ENCODE measurements around the gene TNFRSF12A.

DNA sequence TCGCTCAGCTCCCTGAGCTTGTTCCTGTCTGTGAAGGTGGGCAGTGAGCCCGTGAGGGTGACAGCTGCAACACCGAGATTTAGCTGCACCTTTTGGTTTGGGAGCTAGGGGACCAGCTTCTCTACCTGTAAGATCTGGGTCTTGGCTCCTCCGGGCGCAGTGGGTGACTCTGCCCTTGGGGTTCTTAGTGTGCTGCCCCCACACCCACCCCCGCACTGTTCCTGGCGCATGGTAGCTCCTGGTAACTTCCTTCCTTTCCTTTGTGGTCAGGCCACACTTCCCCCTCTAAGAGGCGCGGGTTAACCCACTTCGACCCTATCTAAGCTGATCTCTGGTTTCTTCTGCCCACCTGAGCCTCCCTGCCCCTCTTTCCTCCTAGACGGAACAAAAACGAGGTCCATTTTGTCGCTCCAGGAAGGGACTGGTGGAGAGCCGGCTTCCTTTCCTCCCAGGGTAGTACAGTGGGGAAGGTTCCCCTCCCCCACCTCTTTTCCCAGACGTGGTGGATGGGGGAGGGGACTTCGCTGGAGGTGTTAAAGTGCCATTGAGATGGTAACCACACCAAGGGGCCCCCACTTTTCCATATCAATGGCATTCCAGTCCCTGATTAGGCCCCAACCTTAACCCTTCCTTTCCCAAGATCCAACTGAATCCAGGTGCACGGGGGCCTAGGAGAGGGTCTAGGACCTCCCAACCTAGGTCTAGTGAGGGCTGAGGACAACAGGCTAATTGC lies 12.0 kb upstream of the TNFRSF12A start:
- TF ChIP-seq, protein P1, sequence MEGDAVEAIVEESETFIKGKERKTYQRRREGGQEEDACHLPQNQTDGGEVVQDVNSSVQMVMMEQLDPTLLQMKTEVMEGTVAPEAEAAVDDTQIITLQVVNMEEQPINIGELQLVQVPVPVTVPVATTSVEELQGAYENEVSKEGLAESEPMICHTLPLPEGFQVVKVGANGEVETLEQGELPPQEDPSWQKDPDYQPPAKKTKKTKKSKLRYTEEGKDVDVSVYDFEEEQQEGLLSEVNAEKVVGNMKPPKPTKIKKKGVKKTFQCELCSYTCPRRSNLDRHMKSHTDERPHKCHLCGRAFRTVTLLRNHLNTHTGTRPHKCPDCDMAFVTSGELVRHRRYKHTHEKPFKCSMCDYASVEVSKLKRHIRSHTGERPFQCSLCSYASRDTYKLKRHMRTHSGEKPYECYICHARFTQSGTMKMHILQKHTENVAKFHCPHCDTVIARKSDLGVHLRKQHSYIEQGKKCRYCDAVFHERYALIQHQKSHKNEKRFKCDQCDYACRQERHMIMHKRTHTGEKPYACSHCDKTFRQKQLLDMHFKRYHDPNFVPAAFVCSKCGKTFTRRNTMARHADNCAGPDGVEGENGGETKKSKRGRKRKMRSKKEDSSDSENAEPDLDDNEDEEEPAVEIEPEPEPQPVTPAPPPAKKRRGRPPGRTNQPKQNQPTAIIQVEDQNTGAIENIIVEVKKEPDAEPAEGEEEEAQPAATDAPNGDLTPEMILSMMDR (IDR thresholded peaks at IDR 0.05) = no peak
- TF ChIP-seq POLR2AphosphoS5 (IDR thresholded peaks at IDR 0.05; ENCODE audit: low read depth, low read length) (no peak), SIN3A (IDR thresholded peaks at IDR 0.05; ENCODE audit: borderline replicate concordance, insufficient read depth, low read depth, low read length) (no peak), REST (IDR thresholded peaks at IDR 0.05; ENCODE audit: insufficient read depth in 1 of 2, low read depth in 2 of 2, low read length in 1 of 2) (no peak), TCF7L2 (IDR thresholded peaks at IDR 0.05; ENCODE audit: low read depth, low read length) (no peak)
